Fibroblast of skin of left biceps (primary cell): ENCODE results near the gene CTDSPL.

Experiments used
- DNase-seq, 2 experiments: peaks; one replicate each; pipeline ENCODE4 v3.0.0-alpha.2; 2013; ENCODE audit warnings: low read depth in 2 of 2

The CTDSPL gene

GRCh38 chr3:37853691-37854413 lies 7.8 kb upstream of the CTDSPL start:
- DNase-seq: no peak

GRCh38 chr3:37855363-37855970 lies 6.2 kb upstream of the CTDSPL start:
- DNase-seq: no peak

GRCh38 chr3:37856381-37856780 lies 5.3 kb upstream of the CTDSPL start:
- DNase-seq: no peak

GRCh38 chr3:37858742-37859141 lies 2.9 kb upstream of the CTDSPL start:
- no peak for DNase-seq

GRCh38 chr3:37859354-37859753 lies 2.3 kb upstream of the CTDSPL start:
- DNase-seq: no peak

GRCh38 chr3:37859908-37860199 lies 1.8 kb upstream of the CTDSPL start:
- no peak for DNase-seq

- no peak for DNase-seq
These were observed 681 bp downstream of the CTDSPL start for GRCh38 chr3:37862219-37862902.

GRCh38 chr3:37862903-37863815 lies 1.5 kb downstream of the CTDSPL start:
- DNase-seq: no peak

- no peak for DNase-seq
These were observed 2.5 kb downstream of the CTDSPL start for GRCh38 chr3:37863949-37864822.

- no peak for DNase-seq
These were observed 3.2 kb downstream of the CTDSPL start for GRCh38 chr3:37864904-37865303.

- no peak for DNase-seq
These were observed 5.5 kb downstream of the CTDSPL start for GRCh38 chr3:37867144-37867543.

- DNase-seq: no peak
These were observed 10.2 kb downstream of the CTDSPL start for GRCh38 chr3:37871858-37872257.

- DNase-seq: no peak
These were observed 10.9 kb downstream of the CTDSPL start for GRCh38 chr3:37872413-37873160.

- no peak for DNase-seq
These were observed 14.6 kb downstream of the CTDSPL start for GRCh38 chr3:37876279-37876678.

GRCh38 chr3:37882711-37883110 lies 21.0 kb downstream of the CTDSPL start:
- DNase-seq: no peak

GRCh38 chr3:37885814-37886213 lies 24.1 kb downstream of the CTDSPL start:
- no peak for DNase-seq

GRCh38 chr3:37886395-37886794 lies 24.7 kb downstream of the CTDSPL start:
- DNase-seq: no peak

- no peak for DNase-seq
These were observed 25.4 kb downstream of the CTDSPL start for GRCh38 chr3:37887062-37887461.

- DNase-seq: no peak
These were observed 26.1 kb downstream of the CTDSPL start for GRCh38 chr3:37887824-37888223.

- no peak for DNase-seq
These were observed 26.7 kb downstream of the CTDSPL start for GRCh38 chr3:37888421-37888820.

- no peak for DNase-seq
These were observed 28.8 kb downstream of the CTDSPL start for GRCh38 chr3:37890522-37890921.
